ACC112 (cell line): ENCODE measurements around the gene HP1BP3.

ENCODE experiments used
- H2AFZ ChIP-seq: fragments of 200-600 bp; sonication (generic); one replicate; pipeline ENCODE4 v1.6.0; 2017; ENCODE audit warnings: antibody characterized with exemption, low read length; ENCODE audit not compliant: unreplicated experiment
- H3K27ac ChIP-seq: fragments of 200-600 bp; sonication (generic); 2 replicates; pipeline ENCODE4 v1.5.1; 2014; ENCODE audit warnings: low read depth, mild to moderate bottlenecking, antibody characterized with exemption, low read length, moderate library complexity
- H3K27me3 ChIP-seq: fragments of 200-600 bp; sonication (generic); 2 replicates; pipeline ENCODE4 v1.6.1; 2014; ENCODE audit warnings: mild to moderate bottlenecking, antibody characterized with exemption, low read length, moderate library complexity, mixed read lengths; ENCODE audit not compliant: insufficient read depth
- H3K36me3 ChIP-seq: fragments of 200-600 bp; sonication (generic); 2 replicates; pipeline ENCODE4 v1.6.1; 2016; ENCODE audit warnings: mild to moderate bottlenecking, antibody characterized with exemption, low read length, moderate library complexity, mixed read lengths; ENCODE audit not compliant: insufficient read depth
- H3K4me1 ChIP-seq: fragments of 200-600 bp; sonication (generic); one replicate; pipeline ENCODE4 v1.6.1; 2016; ENCODE audit warnings: low read length, mixed read lengths; ENCODE audit not compliant: insufficient read depth, unreplicated experiment, control insufficient read depth
- H3K4me3 ChIP-seq: fragments of 200-600 bp; sonication (generic); 2 replicates; pipeline ENCODE4 v1.5.1; 2014; ENCODE audit warnings: mild to moderate bottlenecking, low read depth, low read length
- H3K79me2 ChIP-seq: fragments of 200-600 bp; sonication (generic); one replicate; pipeline ENCODE4 v1.6.0; 2016; ENCODE audit warnings: low read length; ENCODE audit not compliant: control insufficient read depth, unreplicated experiment, insufficient read depth

HP1BP3 gene

GRCh38 chr1:20770314-20771087 is 16.6 kb downstream of the HP1BP3 start:
- Histone ChIP-seq H3K27ac (no peak overlapping the region), H3K27me3 (no peaks in the 10 kb centered on the region), H3K79me2 (peaks cover 33% of the 10 kb centered on the region), H2AFZ (no peak overlapping the region), H3K4me1 (no peaks in the 10 kb centered on the region), H3K36me3 (peaks cover 62% of the 10 kb centered on the region), H3K4me3 (no peak overlapping the region)

DNA sequence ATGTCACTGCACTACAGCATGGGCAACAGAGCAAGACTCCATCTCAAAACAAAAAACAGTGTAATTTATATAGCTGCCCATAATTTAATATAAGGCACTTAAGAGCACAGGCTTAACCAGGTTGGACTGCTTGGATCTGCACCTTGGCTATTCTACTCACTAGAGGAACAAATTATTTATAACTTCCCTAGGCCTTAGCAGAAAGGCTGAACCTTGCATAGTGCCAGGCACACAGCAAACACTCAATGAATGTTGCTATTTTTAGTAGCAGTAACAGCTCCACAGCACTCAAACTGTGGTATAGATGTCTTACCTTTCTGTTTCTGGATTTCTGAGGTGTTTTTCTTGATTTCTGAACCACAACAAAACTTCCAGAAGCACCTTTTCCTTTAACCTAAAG is 19.8 kb downstream of the HP1BP3 start:
- H2AFZ ChIP-seq: no peak overlapping the region
- H3K36me3 ChIP-seq: peaks cover 63% of the 10 kb centered on the region
- H3K4me1 ChIP-seq: no peaks in the 10 kb centered on the region
- H3K79me2 ChIP-seq: peaks cover 18% of the 10 kb centered on the region
- H3K27ac ChIP-seq: no peak overlapping the region
- H3K4me3 ChIP-seq: no peak overlapping the region
- no peaks in the 10 kb centered on the region for H3K27me3 ChIP-seq

GRCh38 chr1:20763417-20763816 is 23.7 kb downstream of the HP1BP3 start:
- Histone ChIP-seq H3K36me3 (peaks cover 61% of the 10 kb centered on the region), H3K27me3 (no peaks in the 10 kb centered on the region), H3K27ac (no peak overlapping the region), H2AFZ (no peak overlapping the region), H3K4me1 (no peaks in the 10 kb centered on the region), H3K79me2 (peaks cover 5% of the 10 kb centered on the region), H3K4me3 (no peak overlapping the region)

GRCh38 chr1:20760322-20760721 is 26.8 kb downstream of the HP1BP3 start:
- no peak overlapping the region for H3K4me3 ChIP-seq
- no peaks in the 10 kb centered on the region for H3K4me1 ChIP-seq
- no peak overlapping the region for H2AFZ ChIP-seq
- peaks cover 67% of the 10 kb centered on the region for H3K36me3 ChIP-seq
- H3K27ac ChIP-seq: no peak overlapping the region
- H3K27me3 ChIP-seq: no peaks in the 10 kb centered on the region
- H3K79me2 ChIP-seq: peaks cover 5% of the 10 kb centered on the region

GRCh38 chr1:20753589-20753988 is 33.5 kb downstream of the HP1BP3 start:
- H3K4me1 ChIP-seq: no peaks in the 10 kb centered on the region
- peaks cover 39% of the 10 kb centered on the region for H3K36me3 ChIP-seq
- H2AFZ ChIP-seq: no peak overlapping the region
- H3K27me3 ChIP-seq: no peaks in the 10 kb centered on the region
- H3K4me3 ChIP-seq: no peak overlapping the region
- H3K27ac ChIP-seq: 0 out of 2 replicates have a peak overlapping the region, but pooled peaks have one; percentile 1
- peaks cover 4% of the 10 kb centered on the region for H3K79me2 ChIP-seq

GRCh38 chr1:20751462-20751990 is 35.6 kb downstream of the HP1BP3 start:
- Histone ChIP-seq H3K4me3 (no peak overlapping the region), H3K79me2 (peaks cover 4% of the 10 kb centered on the region), H3K4me1 (no peaks in the 10 kb centered on the region), H3K36me3 (peaks cover 40% of the 10 kb centered on the region), H3K27ac (no peak overlapping the region), H2AFZ (no peak overlapping the region), H3K27me3 (no peaks in the 10 kb centered on the region)

DNA sequence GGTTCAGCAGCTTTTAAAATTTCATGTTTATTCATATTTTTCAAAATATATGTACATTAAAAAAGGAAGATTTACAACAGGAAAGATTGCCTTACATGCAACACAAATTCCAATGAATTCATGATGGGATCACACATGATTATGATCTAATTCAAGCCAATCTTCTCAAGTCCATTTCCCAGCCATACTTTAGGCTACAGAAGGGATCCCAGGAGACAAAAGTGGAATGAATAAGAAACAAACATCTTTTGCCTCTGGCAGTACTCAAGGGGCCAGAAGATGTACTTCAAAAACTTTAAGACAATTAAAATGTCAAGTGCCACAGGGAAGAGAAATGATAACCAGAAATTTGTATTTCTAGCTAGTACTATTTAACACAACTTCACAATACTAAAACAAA is 44.4 kb downstream of the HP1BP3 start:
- Histone ChIP-seq H3K79me2 (no peaks in the 10 kb centered on the region), H3K4me3 (no peak overlapping the region), H3K36me3 (peaks cover 55% of the 10 kb centered on the region), H3K27me3 (no peaks in the 10 kb centered on the region), H2AFZ (no peak overlapping the region), H3K4me1 (peaks cover 26% of the 10 kb centered on the region), H3K27ac (peak overlapping the region; percentile 26)

- no peaks in the 10 kb centered on the region for H3K27me3 ChIP-seq
- no peaks in the 10 kb centered on the region for H3K79me2 ChIP-seq
- H3K4me3 ChIP-seq: no peak overlapping the region
- no peak overlapping the region for H2AFZ ChIP-seq
- peaks cover 26% of the 10 kb centered on the region for H3K4me1 ChIP-seq
- no peak overlapping the region for H3K27ac ChIP-seq
- peaks cover 47% of the 10 kb centered on the region for H3K36me3 ChIP-seq
Measured at GRCh38 chr1:20740781-20741180, 46.3 kb downstream of the HP1BP3 start.

GRCh38 chr1:20739225-20739624 is 47.9 kb downstream of the HP1BP3 start:
- Histone ChIP-seq H2AFZ (no peak overlapping the region), H3K27ac (peak overlapping the region; percentile 75), H3K36me3 (peaks cover 33% of the 10 kb centered on the region), H3K27me3 (no peaks in the 10 kb centered on the region), H3K4me1 (peaks cover 26% of the 10 kb centered on the region), H3K4me3 (no peak overlapping the region), H3K79me2 (no peaks in the 10 kb centered on the region)

- H3K27me3 ChIP-seq: no peaks in the 10 kb centered on the region
- H3K4me1 ChIP-seq: peaks cover 34% of the 10 kb centered on the region
- no peak overlapping the region for H2AFZ ChIP-seq
- peaks cover 17% of the 10 kb centered on the region; the same call in 1 of the 2 replicates for H3K36me3 ChIP-seq
- H3K79me2 ChIP-seq: no peaks in the 10 kb centered on the region
- no peak overlapping the region for H3K27ac ChIP-seq
- no peak overlapping the region for H3K4me3 ChIP-seq
Measured at GRCh38 chr1:20735581-20736111, 51.5 kb downstream of the HP1BP3 start.
